IMR-90 (cell line): ENCODE results near the gene CACNA2D3. TPM values are rescaled to one million over a fixed set of nuclear protein-coding genes. Genes with fewer than 3 reads are reported as not detected.

Experiments
- ATAC-seq: fragments of 200-7000 bp; cut with Tn5 transposase; 2 replicates; pipeline ENCODE4 v1.9.1; 2020; ENCODE audit warnings: low read depth, mild to moderate bottlenecking, moderate library complexity
- BruUV-seq: library from RNA; stranded (reverse); fragments of 400-500 nt; replicated peaks from 2 replicates; lab custom pipeline; 2021; lab: Mats Ljungman, UMichigan
- CTCF ChIA-PET: fragments of 300-600 bp; formaldehyde crosslinking; extraction: SDS; loops from one replicate; lab custom pipeline; 2021; ENCODE audit warnings: antibody characterized with exemption; lab: Yijun Ruan, JAX
- POLR2A ChIA-PET: fragments of 300-600 bp; sonication (Branson Sonifier 250); formaldehyde crosslinking; loops from one replicate; lab custom pipeline; 2022; ENCODE audit warnings: antibody characterized with exemption; ENCODE audit not compliant: unreplicated experiment; lab: Charles Lee
- DNase-seq: peaks from one replicate; pipeline ENCODE4 v3.0.0; 2013
- H2AFZ ChIP-seq: replicated peaks from 2 replicates; pipeline ENCODE3; 2013; ENCODE audit warnings: low read length, mild to moderate bottlenecking; ENCODE audit not compliant: poor library complexity
- H2AK5ac ChIP-seq: 2 replicates; pipeline ENCODE4 v1.6.1; 2013; ENCODE audit warnings: low read depth, low read length, inconsistent platforms
- H2AK9ac ChIP-seq: replicated peaks from 2 replicates; pipeline ENCODE3; 2013; ENCODE audit warnings: mild to moderate bottlenecking, low read depth, low read length, moderate library complexity; ENCODE audit not compliant: poor library complexity
- H2BK120ac ChIP-seq: 2 replicates; pipeline ENCODE4 v1.6.1; 2013; ENCODE audit warnings: low read depth, low read length, inconsistent platforms
- H2BK15ac ChIP-seq: 3 replicates; pipeline ENCODE4 v1.6.1; 2013; ENCODE audit warnings: low read depth, low read length, inconsistent platforms
- H2BK20ac ChIP-seq: 2 replicates; pipeline ENCODE4 v1.6.1; 2013; ENCODE audit warnings: low read depth, mild to moderate bottlenecking, inconsistent platforms, low read length, moderate library complexity
- H2BK5ac ChIP-seq: 2 replicates; pipeline ENCODE4 v1.6.1; 2013; ENCODE audit warnings: mild to moderate bottlenecking, low read depth, low read length, inconsistent platforms; ENCODE audit not compliant: poor library complexity, severe bottlenecking
- H3K14ac ChIP-seq: replicated peaks from 2 replicates; pipeline ENCODE4 v1.6.1; 2013; ENCODE audit warnings: low read depth, low read length, inconsistent platforms
- H3K18ac ChIP-seq: 2 replicates; pipeline ENCODE4 v1.6.1; 2013; ENCODE audit warnings: low read depth, low read length, control low read depth
- H3K23ac ChIP-seq: 2 replicates; pipeline ENCODE4 v1.6.1; 2013; ENCODE audit warnings: low read depth, low read length, inconsistent platforms
- H3K27ac ChIP-seq: 2 replicates; pipeline ENCODE4 v1.5.1; 2013; ENCODE audit warnings: mild to moderate bottlenecking, control low read depth, low read length; ENCODE audit not compliant: insufficient read depth
- H3K27me3 ChIP-seq: 2 replicates; pipeline ENCODE4 v1.6.1; 2013; ENCODE audit warnings: low read length; ENCODE audit not compliant: control insufficient read depth, insufficient read depth
- H3K36me3 ChIP-seq: 2 replicates; pipeline ENCODE4 v1.6.1; 2013; ENCODE audit warnings: low read length, mixed read lengths; ENCODE audit not compliant: control insufficient read depth, insufficient read depth
- H3K4ac ChIP-seq: 2 replicates; pipeline ENCODE4 v1.6.1; 2013; ENCODE audit warnings: low read depth, low read length, inconsistent platforms
- H3K4me1 ChIP-seq: 2 replicates; pipeline ENCODE4 v1.6.1; 2013; ENCODE audit warnings: low read length, mixed read lengths; ENCODE audit not compliant: control insufficient read depth, insufficient read depth
- H3K4me2 ChIP-seq: 2 replicates; pipeline ENCODE4 v1.6.1; 2013; ENCODE audit warnings: low read depth, mild to moderate bottlenecking, control low read depth, low read length, moderate library complexity
- H3K4me3 ChIP-seq: 2 replicates; pipeline ENCODE4 v1.5.1; 2013; ENCODE audit warnings: low read depth, mild to moderate bottlenecking, control low read depth, low read length, moderate library complexity; ENCODE audit not compliant: insufficient read depth
- H3K56ac ChIP-seq: 2 replicates; pipeline ENCODE4 v1.6.1; 2013; ENCODE audit warnings: low read length, inconsistent platforms; ENCODE audit not compliant: insufficient read depth; ENCODE audit errors: extremely low read depth
- H3K79me1 ChIP-seq, 2 experiments: 2 replicates each; pipeline ENCODE4 v1.6.1; 2013; ENCODE audit warnings: low read length in 2 of 2, inconsistent platforms in 1 of 2, low read depth in 1 of 2
- H3K9ac ChIP-seq: 2 replicates; pipeline ENCODE4 v1.6.1; 2013; ENCODE audit warnings: low read depth, low read length, control low read depth
- H3K9me1 ChIP-seq: 2 replicates; pipeline ENCODE4 v1.6.1; 2013; ENCODE audit warnings: low read length, inconsistent platforms; ENCODE audit not compliant: insufficient read depth
- H3K9me3 ChIP-seq: 2 replicates; pipeline ENCODE4 v1.6.1; 2013; ENCODE audit warnings: low read length; ENCODE audit not compliant: control insufficient read depth, insufficient read depth
- H4K20me1 ChIP-seq: 2 replicates; pipeline ENCODE4 v1.6.1; 2013; ENCODE audit warnings: low read length, inconsistent platforms; ENCODE audit not compliant: insufficient read depth
- H4K5ac ChIP-seq: 2 replicates; pipeline ENCODE4 v1.6.1; 2013; ENCODE audit warnings: mild to moderate bottlenecking, low read depth, low read length, control low read depth
- H4K8ac ChIP-seq, 2 experiments: 2 replicates each; pipeline ENCODE4 v1.6.1; 2013; ENCODE audit warnings: low read depth in 2 of 2, low read length in 2 of 2, control low read depth in 1 of 2, inconsistent platforms in 1 of 2
- H4K91ac ChIP-seq: 2 replicates; pipeline ENCODE4 v1.6.1; 2013; ENCODE audit warnings: low read depth, low read length, inconsistent platforms; ENCODE audit not compliant: insufficient read depth
- BHLHE40 ChIP-seq: fragments of 150-350 bp; IDR thresholded peaks from 2 replicates; pipeline ENCODE4 v1.6.1; 2016; ENCODE audit warnings: mild to moderate bottlenecking, low read depth, low read length
- CEBPB ChIP-seq: IDR thresholded peaks from 2 replicates; pipeline ENCODE4 v1.6.1; 2012; ENCODE audit warnings: low read depth, low read length, improper control_type of control experiment
- CTCF ChIP-seq: conservative IDR thresholded peaks from 2 replicates; pipeline ENCODE4 v1.5.1; 2012; ENCODE audit warnings: mild to moderate bottlenecking, low read depth, low read length, improper control_type of control experiment
- ELK1 ChIP-seq: fragments of 150-350 bp; IDR thresholded peaks from 2 replicates; pipeline ENCODE4 v1.6.1; 2016; ENCODE audit warnings: low read depth, mild to moderate bottlenecking, low read length, moderate library complexity, borderline replicate concordance
- FOS ChIP-seq: fragments of 150-350 bp; IDR thresholded peaks from 2 replicates; pipeline ENCODE4 v1.6.1; 2016; ENCODE audit warnings: low read depth, low read length
- MAFK ChIP-seq: IDR thresholded peaks from 2 replicates; pipeline ENCODE4 v1.6.1; 2012; ENCODE audit warnings: low read depth, low read length, improper control_type of control experiment
- MAZ ChIP-seq: IDR thresholded peaks from 2 replicates; pipeline ENCODE4 v1.6.1; 2012; ENCODE audit warnings: low read depth, mild to moderate bottlenecking, low read length, improper control_type of control experiment, moderate library complexity, borderline replicate concordance
- MXI1 ChIP-seq: IDR thresholded peaks from 2 replicates; pipeline ENCODE4 v1.6.1; 2012; ENCODE audit warnings: low read depth, mild to moderate bottlenecking, low read length, moderate library complexity, borderline replicate concordance
- POLR2A ChIP-seq: IDR thresholded peaks from 2 replicates; pipeline ENCODE4 v1.6.1; 2012; ENCODE audit warnings: mild to moderate bottlenecking, low read depth, low read length
- RAD21 ChIP-seq: IDR thresholded peaks from 2 replicates; pipeline ENCODE4 v1.6.1; 2012; ENCODE audit warnings: low read length, improper control_type of control experiment
- RCOR1 ChIP-seq: IDR thresholded peaks from 2 replicates; pipeline ENCODE4 v1.6.1; 2012; ENCODE audit warnings: mild to moderate bottlenecking, low read length, improper control_type of control experiment; ENCODE audit not compliant: insufficient replicate concordance
- RFX5 ChIP-seq: IDR thresholded peaks from 2 replicates; pipeline ENCODE4 v1.8.0; 2012; ENCODE audit warnings: low read depth, mild to moderate bottlenecking, low read length, moderate library complexity
- SMC3 ChIP-seq: fragments of 150-350 bp; IDR thresholded peaks from 2 replicates; pipeline ENCODE4 v1.6.1; 2016; ENCODE audit warnings: low read depth, mild to moderate bottlenecking, antibody characterized with exemption, low read length, moderate library complexity
- whole genome bisulfite sequencing, 2 experiments: methylation state at CpG; one replicate each; pipeline versions ENCODE4 v1.1.5 to v1.1.7; 2013; ENCODE audit warnings: missing lambda C conversion rate in 2 of 2; ENCODE audit not compliant: insufficient read length in 1 of 2; ENCODE audit errors: extremely low coverage in 2 of 2; 5-methylcytosine and 5-hydroxymethylcytosine counted together
- dilution Hi-C: fragments of 300-500 bp; cut with HindIII; formaldehyde crosslinking; loops from one replicate; pipeline ENCODE4 v1.14.3; 2018; ENCODE audit warnings: low sequenced_read_pairs; ENCODE audit not compliant: unreplicated experiment
- in situ Hi-C: fragments of 300-500 bp; cut with MboI; formaldehyde crosslinking; loops from 3 replicates; pipeline ENCODE4 v1.14.3; 2019; ENCODE audit warnings: low sequenced_read_pairs, inconsistent platforms, mixed read lengths
- intact Hi-C: fragments of 100-400 bp; cut with micrococcal nuclease; formaldehyde crosslinking; loops from 2 replicates; pipeline ENCODE4 v1.10.0; 2022
- polyA plus RNA-seq, 3 experiments: library from polyadenylated mRNA; depleted of rRNA; stranded (reverse); fragments of >200 nt; gene quantifications; 2 replicates each; pipeline ENCODE4 v1.2.3, GENCODE V29; 2012; ENCODE audit warnings: low replicate concordance in 1 of 3
- total RNA-seq: library from RNA; depleted of rRNA; stranded (reverse); fragments of >200 nt; gene quantifications from 2 replicates; pipeline ENCODE4 v1.2.3, GENCODE V29; 2012
- TF ChIP-seq, protein P1 (sequence below): fragments of 150-350 bp; IDR thresholded peaks from 2 replicates; pipeline ENCODE4 v1.6.1; 2017; ENCODE audit warnings: mild to moderate bottlenecking, antibody characterized with exemption, low read length, low read depth

The CACNA2D3 gene
- total and polyA plus RNA-seq, 2 of the 4 experiments (the other 2 are of a cell fraction) = 0.36 to 0.41 TPM

DNA sequence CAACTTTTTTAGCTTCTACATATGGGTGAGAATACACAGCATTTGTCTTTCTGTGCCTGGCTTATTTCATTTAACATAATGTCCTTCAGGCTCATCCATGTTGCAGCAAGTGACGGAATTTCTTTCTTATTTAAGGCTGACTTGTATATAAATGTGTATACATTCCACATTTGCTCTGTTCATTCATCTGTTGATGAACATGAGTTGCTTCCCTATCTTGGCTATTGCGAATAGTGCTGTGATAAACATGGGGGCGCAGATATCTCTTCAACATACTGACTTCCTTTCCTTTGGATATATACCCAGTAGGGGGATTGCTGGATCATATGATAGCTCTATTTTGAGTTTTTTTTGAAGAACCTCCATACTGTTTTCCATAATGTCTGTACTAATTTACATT lies 332.5 kb downstream of the CACNA2D3 start:
- dilution Hi-C loops = no loop called here
- no peak overlapping the region for H3K23ac ChIP-seq
- no peak overlapping the region for H4K91ac ChIP-seq
- no peak overlapping the region for H3K14ac ChIP-seq
- CTCF ChIA-PET = no interaction called here
- no peak overlapping the region for H2BK20ac ChIP-seq
- no peaks in the 10 kb centered on the region for H3K36me3 ChIP-seq
- no peaks in the 10 kb centered on the region for H3K79me1 ChIP-seq
- no peak overlapping the region for H3K4me2 ChIP-seq
- H2AFZ ChIP-seq = no peak overlapping the region
- no peak overlapping the region for H3K4me3 ChIP-seq
- no peak overlapping the region for H4K8ac ChIP-seq
- H2BK15ac ChIP-seq = no peak overlapping the region
- no peak for TF ChIP-seq ELK1
- TF ChIP-seq RCOR1 = no peak
- no peak for TF ChIP-seq FOS
- TF ChIP-seq CEBPB = no peak
- no peak for TF ChIP-seq MAZ
- no peak for TF ChIP-seq SMC3
- TF ChIP-seq RAD21 = no peak
- no peak for TF ChIP-seq POLR2A
- no peak for TF ChIP-seq BHLHE40
- no peak for TF ChIP-seq MXI1
- no peak for TF ChIP-seq CTCF
- TF ChIP-seq, protein P1, sequence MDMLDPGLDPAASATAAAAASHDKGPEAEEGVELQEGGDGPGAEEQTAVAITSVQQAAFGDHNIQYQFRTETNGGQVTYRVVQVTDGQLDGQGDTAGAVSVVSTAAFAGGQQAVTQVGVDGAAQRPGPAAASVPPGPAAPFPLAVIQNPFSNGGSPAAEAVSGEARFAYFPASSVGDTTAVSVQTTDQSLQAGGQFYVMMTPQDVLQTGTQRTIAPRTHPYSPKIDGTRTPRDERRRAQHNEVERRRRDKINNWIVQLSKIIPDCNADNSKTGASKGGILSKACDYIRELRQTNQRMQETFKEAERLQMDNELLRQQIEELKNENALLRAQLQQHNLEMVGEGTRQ = no peak
- no peak for TF ChIP-seq RFX5
- TF ChIP-seq MAFK = no peak
- no peak overlapping the region for H2BK120ac ChIP-seq
- no peaks in the 10 kb centered on the region for H3K9me1 ChIP-seq
- H3K9me3 ChIP-seq = no peaks in the 10 kb centered on the region
- no peak overlapping the region for H3K18ac ChIP-seq
- H2AK9ac ChIP-seq = no peak overlapping the region
- intact Hi-C loops = no loop called here
- ATAC-seq (no peak), DNase-seq (no peak)
- no peak overlapping the region for H3K4ac ChIP-seq
- no peaks in the 10 kb centered on the region for H3K4me1 ChIP-seq
- H3K27me3 ChIP-seq = no peaks in the 10 kb centered on the region
- POLR2A ChIA-PET = no interaction called here
- no peak overlapping the region for H3K9ac ChIP-seq
- no CpG with 5 or more reads among the region's 3 CpGs for WGBS, 2 experiments
- H4K20me1 ChIP-seq = no peaks in the 10 kb centered on the region
- H2BK5ac ChIP-seq = no peak overlapping the region
- BruUV-seq = no TSS peak
- H3K27ac ChIP-seq = no peak overlapping the region
- in situ Hi-C loops = no loop called here
- H3K56ac ChIP-seq = no peak overlapping the region
- no peak overlapping the region for H2AK5ac ChIP-seq
- H4K5ac ChIP-seq = no peak overlapping the region
